ENCODE data around the gene RGS12.

RGS12 gene

DNA sequence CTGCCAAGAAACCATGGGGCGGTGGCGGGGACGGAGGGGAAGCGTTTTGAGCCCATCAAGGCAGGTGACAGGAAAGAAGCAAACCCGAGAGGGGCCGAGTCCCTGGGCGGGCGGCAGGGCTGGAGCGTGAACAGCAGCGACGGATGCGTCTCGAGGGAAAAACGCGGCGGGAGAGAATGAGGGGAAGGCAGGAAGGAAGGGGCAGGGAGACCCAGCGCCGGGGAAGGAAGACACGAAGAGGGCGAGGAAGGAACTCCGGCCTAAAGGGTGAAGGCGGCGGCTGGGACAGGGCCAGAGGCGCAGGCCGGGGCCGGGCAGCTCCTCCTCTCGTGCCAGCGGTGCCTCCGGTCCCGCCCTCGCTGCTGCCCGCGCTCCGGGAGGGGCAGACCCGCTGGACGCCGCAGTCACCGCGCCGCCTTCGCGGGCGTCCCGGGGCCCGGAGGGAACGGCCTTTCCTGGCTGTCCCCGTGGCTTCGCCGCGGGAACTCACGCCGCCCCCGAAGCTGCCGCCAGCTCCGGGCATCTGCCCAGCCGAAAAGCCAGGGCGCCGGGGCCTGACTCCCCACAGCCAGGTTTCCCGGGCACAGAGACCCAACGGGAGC, 751 bp upstream of the RGS12 start:
- no peak for DNase-seq (ENCODE audit: low read depth, low spot score)
- Histone ChIP-seq H3K27me3 (ENCODE audit: control insufficient read depth, insufficient read depth, low read length) (no peaks in the 10 kb centered on the region), H3K27ac (ENCODE audit: low read length) (no peak overlapping the region), H3K9me3 (ENCODE audit: control insufficient read depth, insufficient read depth, low read length) (no peaks in the 10 kb centered on the region), H3K4me3 (ENCODE audit: low read length) (peak overlapping the region; percentile 72), H3K4me1 (ENCODE audit: control insufficient read depth, insufficient read depth, low read length) (peaks cover 3% of the 10 kb centered on the region; the same call in 1 of the 2 replicates), H3K36me3 (ENCODE audit: control insufficient read depth, insufficient read depth, low read length) (no peaks in the 10 kb centered on the region)
- WGBS (ENCODE audit: insufficient coverage, insufficient read length), result no CpG with 5 or more reads among the region's 60 CpGs

DNA sequence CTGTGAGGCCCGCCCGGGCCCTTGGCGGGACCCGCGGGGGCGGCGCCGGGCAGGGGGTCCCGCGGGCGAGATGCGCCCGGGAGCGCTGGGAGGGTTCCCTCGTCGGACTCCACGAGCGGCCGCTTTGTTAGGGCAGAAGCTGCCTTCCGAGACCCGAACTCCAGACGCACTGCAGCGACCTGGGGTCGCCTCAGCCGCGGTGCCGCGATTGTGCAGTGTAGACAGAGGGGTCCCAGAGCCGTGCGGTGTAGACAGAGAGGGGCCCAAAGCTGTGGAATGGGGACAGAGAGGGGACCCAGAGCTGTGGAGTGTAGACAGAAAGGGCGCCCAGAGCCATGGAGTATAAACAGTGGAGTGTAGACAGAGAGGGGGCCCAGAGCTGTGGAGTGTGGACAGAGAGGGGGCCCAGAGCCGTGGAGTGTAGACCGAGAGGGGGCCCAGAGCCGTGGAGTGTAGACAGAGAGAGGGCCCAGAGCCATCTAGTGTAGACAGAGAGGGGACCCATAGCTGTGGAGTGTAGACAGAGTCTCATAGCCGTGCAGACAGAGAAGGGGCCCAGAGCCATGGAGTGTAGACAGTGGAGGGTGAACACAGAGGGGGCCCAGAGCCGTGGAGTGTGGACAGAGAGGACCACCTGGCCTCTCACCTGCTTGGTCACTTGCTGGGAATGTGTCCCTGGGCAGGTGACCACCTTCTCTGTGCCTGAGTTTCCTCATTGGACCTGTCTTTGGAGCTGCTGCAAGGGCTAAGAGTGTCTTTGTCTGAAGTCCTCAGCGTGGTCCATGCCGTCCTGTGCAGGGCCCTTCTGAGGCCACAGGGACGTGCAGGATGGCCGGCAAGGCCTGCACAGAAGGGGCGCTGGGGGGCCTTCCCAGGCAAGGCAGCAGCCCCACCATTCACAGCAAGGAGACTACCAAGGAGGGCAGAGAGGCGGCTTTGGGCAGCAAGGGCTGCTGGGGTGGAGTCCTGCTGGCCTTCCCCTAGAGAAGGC, 875 bp downstream of the RGS12 start:
- DNase-seq (ENCODE audit: low read depth, low spot score), result no peak
- Histone ChIP-seq H3K9me3 (ENCODE audit: control insufficient read depth, insufficient read depth, low read length) (no peaks in the 10 kb centered on the region), H3K4me3 (ENCODE audit: low read length) (peak overlapping the region; percentile 69; the same call in 1 of the 2 replicates), H3K27ac (ENCODE audit: low read length) (no peak overlapping the region), H3K27me3 (ENCODE audit: control insufficient read depth, insufficient read depth, low read length) (no peaks in the 10 kb centered on the region), H3K4me1 (ENCODE audit: control insufficient read depth, insufficient read depth, low read length) (peaks cover 3% of the 10 kb centered on the region; the same call in 1 of the 2 replicates), H3K36me3 (ENCODE audit: control insufficient read depth, insufficient read depth, low read length) (no peaks in the 10 kb centered on the region)
- whole genome bisulfite sequencing (ENCODE audit: insufficient coverage, insufficient read length), result no CpG with 5 or more reads among the region's 42 CpGs

DNA sequence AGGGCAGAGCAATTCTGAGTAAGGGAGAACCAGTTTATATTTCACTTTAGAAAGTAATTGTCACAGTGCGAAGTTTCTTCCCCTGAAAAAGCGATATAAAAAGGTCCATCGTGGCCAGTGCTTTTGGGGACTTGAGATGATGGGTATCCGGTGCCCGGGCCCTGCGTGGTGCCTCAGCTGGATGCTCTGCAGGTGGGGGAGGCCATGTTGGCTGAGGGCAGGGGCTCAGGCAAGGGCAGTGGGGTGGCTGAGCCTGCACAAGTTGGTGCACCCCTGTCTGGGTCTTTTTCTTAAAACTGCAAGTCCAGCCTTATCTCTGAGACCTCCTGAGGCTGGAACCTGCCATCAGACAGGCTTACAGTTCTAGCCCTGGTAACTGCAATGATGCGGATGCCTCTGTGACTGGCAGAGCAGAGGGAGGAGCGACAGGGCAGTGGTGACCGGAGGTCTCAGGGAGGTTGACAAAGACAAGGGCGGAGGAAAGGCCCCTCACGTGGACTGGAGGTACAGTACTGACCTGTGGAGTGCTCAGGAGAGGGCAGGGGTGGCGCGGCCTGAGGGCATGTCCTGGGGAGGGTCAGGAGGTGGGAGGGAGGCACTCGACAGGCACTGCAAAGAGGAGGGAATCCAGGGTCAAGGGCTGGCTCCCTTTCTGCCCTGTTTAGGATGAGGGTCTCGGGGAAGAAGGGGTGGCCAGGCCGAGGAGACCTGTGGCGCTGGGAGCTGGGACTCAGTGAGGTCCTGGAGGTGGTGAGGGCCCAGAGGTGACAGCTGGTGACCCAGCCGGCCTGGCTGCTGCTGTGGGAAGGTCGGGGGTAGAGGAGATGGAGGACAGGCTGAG, 1.8 kb downstream of the RGS12 start:
- no CpG with 5 or more reads among the region's 19 CpGs for WGBS (ENCODE audit: insufficient coverage, insufficient read length)

DNA sequence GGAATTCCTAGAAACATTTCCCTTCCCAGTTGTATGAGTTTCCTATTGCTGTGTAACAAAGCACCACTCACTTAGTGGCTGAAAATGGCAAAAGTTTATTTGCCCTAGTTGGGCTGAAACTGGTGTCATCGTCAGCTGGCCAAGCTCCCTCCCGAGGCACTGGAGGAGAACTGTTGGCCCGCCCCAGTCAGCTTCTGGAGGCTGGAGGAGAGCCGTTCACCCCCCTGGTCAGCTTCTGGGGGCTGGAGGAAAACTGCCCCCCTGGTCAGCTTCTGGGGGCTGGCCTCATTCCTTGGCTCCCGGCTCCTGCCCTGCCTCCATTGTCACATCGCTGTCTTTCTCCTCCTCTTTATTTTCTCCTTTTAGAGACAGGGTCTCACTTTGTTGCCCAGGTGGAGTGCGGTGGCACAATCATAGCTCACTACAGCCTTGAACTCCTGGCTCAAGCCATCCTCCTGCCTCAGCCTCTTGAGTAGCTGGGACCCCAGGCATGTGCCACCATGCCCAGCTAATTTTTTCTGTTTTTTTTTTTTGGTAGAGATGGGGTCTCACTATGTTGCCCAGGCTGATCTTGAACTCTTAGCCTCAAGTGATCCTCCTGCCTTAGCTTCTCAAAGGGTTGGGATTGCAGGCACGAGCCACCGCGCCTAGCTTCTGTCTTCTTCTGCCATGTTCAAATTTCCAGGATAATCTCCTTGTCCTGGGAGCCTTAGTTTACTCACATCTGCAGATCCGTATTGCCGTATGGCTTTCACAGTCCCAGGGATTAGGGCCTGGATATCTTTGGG, 3.2 kb downstream of the RGS12 start:
- DNase-seq (ENCODE audit: low read depth, low spot score), result no peak
- Histone ChIP-seq H3K27ac (ENCODE audit: low read length) (no peak overlapping the region), H3K9me3 (ENCODE audit: control insufficient read depth, insufficient read depth, low read length) (no peaks in the 10 kb centered on the region), H3K36me3 (ENCODE audit: control insufficient read depth, insufficient read depth, low read length) (no peaks in the 10 kb centered on the region), H3K4me3 (ENCODE audit: low read length) (no peak overlapping the region), H3K27me3 (ENCODE audit: control insufficient read depth, insufficient read depth, low read length) (no peaks in the 10 kb centered on the region), H3K4me1 (ENCODE audit: control insufficient read depth, insufficient read depth, low read length) (peaks cover 5% of the 10 kb centered on the region; the same call in 1 of the 2 replicates)
- WGBS (ENCODE audit: insufficient coverage, insufficient read length), result no CpG with 5 or more reads among the region's 12 CpGs

More for the DNA sequence above, 1.8 kb downstream of the RGS12 start:
- Histone ChIP-seq H3K4me1 (ENCODE audit: control insufficient read depth, insufficient read depth, low read length) (peaks cover 3% of the 10 kb centered on the region; the same call in 1 of the 2 replicates), H3K9me3 (ENCODE audit: control insufficient read depth, insufficient read depth, low read length) (no peaks in the 10 kb centered on the region), H3K27ac (ENCODE audit: low read length) (no peak overlapping the region), H3K27me3 (ENCODE audit: control insufficient read depth, insufficient read depth, low read length) (no peaks in the 10 kb centered on the region), H3K36me3 (ENCODE audit: control insufficient read depth, insufficient read depth, low read length) (no peaks in the 10 kb centered on the region), H3K4me3 (ENCODE audit: low read length) (no peak overlapping the region)
- DNase-seq (ENCODE audit: low read depth, low spot score), result no peak

DNA sequence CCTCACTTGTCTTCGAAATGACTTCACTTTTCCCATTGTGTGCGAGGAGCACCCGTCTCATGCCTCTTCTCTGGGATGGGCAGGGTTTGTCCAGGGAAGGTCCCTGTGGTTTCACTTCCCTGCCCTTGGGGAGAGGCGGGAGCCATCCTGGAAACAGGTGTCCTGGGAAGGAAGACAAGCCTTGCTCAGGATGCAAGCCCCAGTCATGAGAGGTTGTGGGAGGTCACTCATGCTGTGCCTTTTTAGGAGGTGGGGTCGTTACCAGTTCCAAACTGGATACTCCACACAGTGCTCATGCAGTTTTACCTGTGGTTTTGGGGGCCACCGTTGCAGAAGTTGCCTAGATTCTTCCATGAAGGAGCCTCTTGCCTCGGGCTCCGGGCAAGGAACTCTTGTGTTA, 3.8 kb downstream of the RGS12 start:
- Histone ChIP-seq H3K36me3 (ENCODE audit: control insufficient read depth, insufficient read depth, low read length) (no peaks in the 10 kb centered on the region), H3K27ac (ENCODE audit: low read length) (no peak overlapping the region), H3K27me3 (ENCODE audit: control insufficient read depth, insufficient read depth, low read length) (no peaks in the 10 kb centered on the region), H3K4me3 (ENCODE audit: low read length) (no peak overlapping the region), H3K9me3 (ENCODE audit: control insufficient read depth, insufficient read depth, low read length) (no peaks in the 10 kb centered on the region), H3K4me1 (ENCODE audit: control insufficient read depth, insufficient read depth, low read length) (peaks cover 5% of the 10 kb centered on the region; the same call in 1 of the 2 replicates)
- DNase-seq (ENCODE audit: low read depth, low spot score), result no peak
- no CpG with 5 or more reads among the region's 8 CpGs for WGBS (ENCODE audit: insufficient coverage, insufficient read length)

DNA sequence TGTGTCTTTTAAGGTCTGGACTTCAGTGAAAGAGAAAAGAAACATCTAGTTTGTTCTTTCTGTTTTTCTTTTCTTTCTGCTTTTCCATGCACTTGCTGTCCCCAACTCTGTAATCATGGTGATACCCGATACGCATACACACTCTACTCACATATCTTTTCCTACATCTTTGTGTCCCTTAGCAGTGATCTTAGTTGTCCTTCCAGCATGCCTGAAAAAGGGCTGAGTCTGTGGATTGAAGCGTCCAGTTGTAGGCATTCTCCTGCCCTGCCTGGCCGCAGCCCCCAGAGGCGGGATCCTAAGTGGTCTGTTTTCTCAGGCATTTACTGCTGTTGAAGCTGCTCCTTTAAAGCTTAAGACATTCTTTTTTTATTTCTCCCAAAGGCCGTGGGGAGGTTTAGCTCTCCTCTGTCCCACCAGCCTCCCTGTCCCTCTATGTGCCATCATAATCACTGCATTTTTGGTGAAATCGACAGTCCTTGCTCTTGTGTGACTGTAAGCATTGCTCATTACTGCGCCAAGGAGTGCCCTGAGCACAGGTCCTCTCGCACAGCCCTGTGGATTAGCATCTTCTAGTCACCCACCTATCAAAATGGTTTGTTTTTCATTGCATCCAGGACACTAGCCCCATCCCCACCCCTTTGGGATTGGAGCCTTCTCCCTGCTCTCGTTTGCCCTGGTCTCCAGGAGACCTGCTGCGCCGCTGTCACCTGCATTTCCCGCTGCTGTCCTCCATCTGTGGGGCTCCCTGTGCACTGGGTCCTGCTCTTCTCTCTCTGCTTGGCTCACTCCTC, 4.4 kb downstream of the RGS12 start:
- Histone ChIP-seq H3K4me3 (ENCODE audit: low read length) (no peak overlapping the region), H3K4me1 (ENCODE audit: control insufficient read depth, insufficient read depth, low read length) (peaks cover 5% of the 10 kb centered on the region; the same call in 1 of the 2 replicates), H3K36me3 (ENCODE audit: control insufficient read depth, insufficient read depth, low read length) (no peaks in the 10 kb centered on the region), H3K27ac (ENCODE audit: low read length) (no peak overlapping the region), H3K27me3 (ENCODE audit: control insufficient read depth, insufficient read depth, low read length) (no peaks in the 10 kb centered on the region), H3K9me3 (ENCODE audit: control insufficient read depth, insufficient read depth, low read length) (no peaks in the 10 kb centered on the region)
- WGBS (ENCODE audit: insufficient coverage, insufficient read length), result no CpG with 5 or more reads among the region's 13 CpGs
- DNase-seq (ENCODE audit: low read depth, low spot score), result no peak

DNA sequence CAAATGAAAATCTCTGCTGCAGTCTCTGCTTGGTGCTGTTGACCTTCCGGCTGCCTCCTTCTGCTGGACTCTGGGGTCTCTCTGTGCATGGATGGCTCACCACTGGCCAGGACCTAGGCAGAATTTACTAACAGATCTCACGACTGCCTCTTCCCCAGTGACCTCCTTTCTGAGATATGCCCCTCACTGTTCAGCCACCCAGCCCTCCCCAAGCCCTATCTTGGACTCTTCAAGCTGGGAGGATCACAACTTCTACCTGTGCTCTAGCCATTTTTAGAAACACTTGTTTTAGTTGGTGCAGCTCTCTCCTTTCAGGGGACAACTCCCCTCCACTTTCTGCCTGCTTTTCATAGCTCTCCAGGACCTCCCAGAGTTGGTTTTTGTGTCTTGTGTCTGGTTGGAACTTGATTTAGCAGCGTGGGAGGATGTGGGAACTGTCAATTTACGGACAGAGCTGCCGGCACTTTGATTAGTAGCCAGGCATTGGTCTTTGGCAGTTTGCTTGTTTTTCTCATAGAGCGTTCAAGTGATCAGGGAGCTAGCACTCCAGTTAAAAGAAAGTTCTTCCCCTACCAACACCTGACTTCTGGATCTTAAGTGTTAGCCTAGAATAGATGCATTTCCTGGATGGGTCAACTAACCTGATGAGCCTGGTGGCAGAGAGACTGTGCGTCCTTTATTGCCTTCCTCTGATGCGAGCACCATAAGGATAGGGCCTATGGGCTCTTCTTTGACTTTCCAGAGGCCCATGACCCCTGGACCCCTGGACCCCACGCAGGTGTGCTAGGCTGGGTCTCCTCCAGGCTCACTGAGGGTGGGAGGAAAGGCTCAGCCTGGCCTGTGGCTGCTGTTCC, 6.5 kb downstream of the RGS12 start:
- Histone ChIP-seq H3K4me3 (ENCODE audit: low read length) (no peak overlapping the region), H3K27ac (ENCODE audit: low read length) (no peak overlapping the region), H3K4me1 (ENCODE audit: control insufficient read depth, insufficient read depth, low read length) (peaks cover 7% of the 10 kb centered on the region; the same call in 1 of the 2 replicates), H3K27me3 (ENCODE audit: control insufficient read depth, insufficient read depth, low read length) (no peaks in the 10 kb centered on the region), H3K36me3 (ENCODE audit: control insufficient read depth, insufficient read depth, low read length) (no peaks in the 10 kb centered on the region), H3K9me3 (ENCODE audit: control insufficient read depth, insufficient read depth, low read length) (no peaks in the 10 kb centered on the region)
- no CpG with 5 or more reads among the region's 9 CpGs for WGBS (ENCODE audit: insufficient coverage, insufficient read length)
- DNase-seq (ENCODE audit: low read depth, low spot score), result no peak

DNA sequence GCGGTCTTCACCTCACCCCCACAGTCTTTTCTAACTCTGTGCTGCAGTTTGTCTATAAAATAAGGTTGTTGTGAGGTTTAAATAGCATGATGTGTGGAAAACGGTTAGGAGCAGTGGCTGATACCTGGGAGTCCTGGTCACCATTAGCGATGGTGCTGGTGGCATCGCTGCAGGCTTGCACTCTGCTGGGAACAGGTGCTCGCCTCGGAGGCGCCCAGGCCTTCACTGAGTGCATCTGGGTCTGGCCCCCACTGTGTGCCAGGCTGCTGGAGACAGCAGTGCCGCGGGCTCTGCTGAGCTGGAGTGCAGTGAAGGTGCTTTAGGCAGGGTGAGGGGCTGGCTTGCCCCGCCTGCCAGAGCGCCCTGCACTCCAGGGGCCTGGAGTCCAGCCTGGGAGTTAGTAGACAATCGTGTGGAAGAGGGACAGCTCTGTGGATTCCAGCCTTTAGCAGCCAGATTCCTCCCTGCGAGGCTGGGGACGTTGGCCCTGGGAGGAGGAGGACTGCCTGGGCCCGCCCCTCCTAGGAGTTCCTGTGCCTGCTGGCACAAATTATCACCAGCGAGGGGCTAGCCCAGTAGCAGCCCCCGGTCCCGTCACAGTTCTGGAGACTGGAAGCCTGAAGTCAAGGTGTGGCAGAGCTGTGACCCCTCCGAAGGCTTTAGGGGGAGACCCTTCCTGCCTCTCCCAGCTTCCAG, 7.3 kb downstream of the RGS12 start:
- DNase-seq (ENCODE audit: low read depth, low spot score), result no peak
- Histone ChIP-seq H3K27ac (ENCODE audit: low read length) (no peak overlapping the region), H3K4me3 (ENCODE audit: low read length) (no peak overlapping the region), H3K27me3 (ENCODE audit: control insufficient read depth, insufficient read depth, low read length) (no peaks in the 10 kb centered on the region), H3K36me3 (ENCODE audit: control insufficient read depth, insufficient read depth, low read length) (no peaks in the 10 kb centered on the region), H3K4me1 (ENCODE audit: control insufficient read depth, insufficient read depth, low read length) (peaks cover 6% of the 10 kb centered on the region; the same call in 1 of the 2 replicates), H3K9me3 (ENCODE audit: control insufficient read depth, insufficient read depth, low read length) (no peaks in the 10 kb centered on the region)
- no CpG with 5 or more reads among the region's 19 CpGs for WGBS (ENCODE audit: insufficient coverage, insufficient read length)
